ENCODE measurements around the gene CCSER1.

CCSER1 gene

DNA sequence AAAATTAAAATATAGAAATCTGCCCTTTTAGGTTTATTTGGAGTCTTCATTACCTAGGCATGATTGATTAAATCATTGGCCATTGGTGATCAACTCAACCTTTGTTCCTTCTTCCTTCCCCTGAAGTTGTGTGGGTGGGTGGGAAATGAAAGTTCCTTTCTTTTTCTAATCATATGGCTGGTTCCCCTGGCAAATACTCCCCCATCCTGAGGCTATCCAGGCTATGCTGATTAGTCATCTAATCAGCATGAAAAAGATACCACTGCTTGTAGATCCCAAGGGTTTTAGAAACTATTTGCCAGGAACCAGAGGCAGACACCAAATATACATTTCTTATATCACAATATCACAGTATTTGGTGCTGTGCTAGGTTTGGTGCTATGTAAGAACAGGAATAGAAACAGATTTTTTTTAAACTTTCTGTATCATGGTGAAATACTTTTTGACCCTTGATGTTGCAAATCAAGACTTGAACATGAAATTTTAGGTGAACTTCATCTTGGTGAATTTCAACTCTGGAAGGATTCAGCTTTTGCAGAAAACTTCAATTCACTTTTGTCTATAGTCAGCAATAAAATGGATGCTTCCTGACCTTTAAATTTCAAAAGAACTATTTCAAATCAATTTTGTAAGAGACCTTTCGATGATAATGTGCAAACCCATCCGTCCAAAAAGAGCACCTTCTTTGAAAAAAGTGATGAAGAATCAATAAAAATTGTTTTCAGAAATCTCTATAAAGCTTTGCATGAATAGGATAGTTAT lies 71.1 kb downstream of the CCSER1 start:
- DNase-seq (ENCODE audit: low read depth) = no peak

GRCh38 chr4:90207887-90208454 lies 80.8 kb downstream of the CCSER1 start:
- DNase-seq (ENCODE audit: low read depth) = no peak

DNA sequence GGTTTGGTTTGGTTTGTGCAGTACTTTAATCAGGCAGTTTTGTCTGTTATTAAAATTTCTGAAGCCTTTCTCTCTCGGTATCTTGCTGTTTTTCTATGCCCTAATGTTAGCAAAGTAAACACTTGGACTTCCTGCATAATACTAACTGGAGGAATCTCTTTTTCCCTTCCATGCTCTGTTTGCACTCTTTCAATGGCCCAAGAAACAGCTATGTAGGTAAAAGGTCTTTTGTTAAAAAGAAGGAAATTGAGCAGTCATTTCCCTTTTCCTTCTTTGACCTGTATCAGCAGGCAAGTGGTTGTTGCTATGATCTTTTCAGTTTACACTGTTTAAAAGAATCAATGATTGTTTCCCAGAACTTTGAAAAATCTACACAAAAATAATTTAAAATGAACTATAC lies 82.7 kb downstream of the CCSER1 start:
- no peak for DNase-seq (ENCODE audit: low read depth)

GRCh38 chr4:90211174-90211573 lies 84.0 kb downstream of the CCSER1 start:
- DNase-seq (ENCODE audit: low read depth) = no peak

DNA sequence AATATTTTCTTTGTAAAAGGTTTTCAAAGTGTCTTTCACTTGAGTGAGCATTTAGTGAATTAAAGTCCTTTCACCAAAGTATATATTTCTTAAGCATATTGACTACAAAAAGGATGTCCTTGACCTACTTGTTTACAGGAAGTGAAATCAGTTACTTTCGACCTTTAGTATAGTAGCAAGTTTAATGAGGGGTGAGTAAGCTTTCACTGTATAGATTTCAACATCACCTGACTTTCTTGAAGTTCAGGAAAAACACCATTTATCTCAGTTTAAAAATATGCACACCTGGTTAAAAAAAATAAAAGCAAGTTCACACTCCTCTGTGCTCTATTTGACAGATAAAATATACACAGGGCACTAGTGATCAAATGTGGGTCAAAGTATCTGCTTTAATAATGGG lies 88.1 kb downstream of the CCSER1 start:
- no peak for DNase-seq (ENCODE audit: low read depth)

DNA sequence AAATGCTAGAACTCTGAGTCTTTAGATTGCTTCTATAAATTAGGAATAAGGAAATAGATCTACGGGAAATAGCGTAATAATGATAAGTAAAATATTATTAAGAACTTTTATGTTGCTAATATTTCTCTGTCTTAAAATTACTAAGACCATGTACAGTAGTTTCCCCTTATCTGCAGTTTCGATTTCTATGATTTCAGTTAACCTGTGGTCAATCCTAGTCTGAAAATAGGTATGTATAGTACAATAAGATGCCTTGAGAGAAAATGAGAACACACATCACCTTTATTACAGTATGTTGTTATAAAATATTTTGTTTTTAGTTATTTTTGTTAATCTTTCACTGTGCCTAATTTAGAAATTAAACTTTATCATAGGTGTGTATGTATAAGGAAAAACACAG lies 92.6 kb downstream of the CCSER1 start:
- no peak for DNase-seq (ENCODE audit: low read depth)

GRCh38 chr4:90220459-90220858 lies 93.3 kb downstream of the CCSER1 start:
- DNase-seq (ENCODE audit: low read depth) = no peak

DNA sequence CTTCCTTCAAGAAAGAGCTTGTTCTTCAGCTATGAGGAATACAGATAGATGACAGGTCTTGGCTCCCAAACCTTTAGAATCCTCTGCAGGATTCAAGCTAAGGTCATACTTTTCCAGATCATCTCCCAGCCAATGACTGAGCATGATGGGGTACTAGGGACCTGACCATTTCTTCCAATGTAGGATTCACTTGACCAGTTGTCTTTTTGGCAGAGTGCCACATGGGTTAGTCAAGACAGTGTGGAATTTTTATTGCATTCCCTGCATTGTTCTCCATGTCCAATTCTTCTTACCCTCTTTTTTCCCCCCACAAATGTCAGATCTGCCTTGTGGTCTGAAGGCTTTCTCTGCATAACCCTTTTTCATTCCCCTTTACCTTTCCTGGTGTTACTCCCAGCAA lies 99.5 kb downstream of the CCSER1 start:
- no peak for DNase-seq (ENCODE audit: low read depth)

DNA sequence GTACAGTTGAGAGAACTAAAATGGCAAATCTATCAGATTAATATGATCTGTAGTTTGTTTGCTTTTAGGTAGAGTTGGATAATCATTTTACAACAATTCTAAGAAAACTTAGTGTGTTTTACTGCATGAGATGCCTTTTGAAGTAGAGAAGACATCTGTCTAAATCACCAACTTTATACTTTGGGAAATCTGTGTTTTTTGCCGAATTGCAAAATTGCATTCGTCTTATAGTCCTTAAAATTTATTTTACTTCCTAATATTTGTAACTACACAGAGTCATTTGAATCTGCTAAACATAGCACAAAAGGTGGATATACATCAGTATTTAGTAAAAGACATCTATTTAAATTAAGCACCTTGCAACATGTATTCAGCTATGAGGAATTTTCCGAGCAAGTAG lies 100.0 kb downstream of the CCSER1 start:
- no peak for DNase-seq (ENCODE audit: low read depth)

DNA sequence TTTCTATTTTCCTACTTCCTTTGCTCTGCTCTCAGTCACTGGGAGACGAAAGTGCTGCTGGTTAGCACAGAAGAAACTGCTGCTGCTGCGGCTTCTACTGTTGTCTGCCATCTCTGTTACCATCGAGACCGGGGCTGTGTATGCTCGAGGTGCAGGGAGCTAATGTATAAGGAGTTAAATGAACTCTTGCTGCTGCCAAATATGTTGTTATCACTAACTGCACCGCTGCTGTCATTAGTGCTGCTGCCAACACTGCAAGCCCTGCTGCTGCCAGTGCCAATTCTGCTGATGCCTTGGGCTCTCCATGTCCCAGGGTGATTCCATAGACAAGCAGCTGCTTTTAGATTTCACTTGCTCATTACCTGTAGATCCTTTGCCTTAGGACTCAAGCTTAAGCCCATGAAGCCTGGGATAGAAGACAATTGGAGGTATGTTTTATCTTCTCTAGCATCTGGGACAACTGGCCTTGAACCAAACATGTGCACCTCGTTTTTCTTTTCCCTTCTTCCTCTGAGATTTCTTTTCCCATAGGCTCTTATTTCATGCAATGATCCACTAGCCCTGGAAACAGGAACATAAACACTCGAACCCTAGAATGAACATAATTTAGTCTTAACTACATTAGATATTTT lies 107.8 kb downstream of the CCSER1 start:
- no peak for DNase-seq (ENCODE audit: low read depth)

- DNase-seq (ENCODE audit: low read depth) = no peak
Observed at GRCh38 chr4:90237751-90238530, 110.7 kb downstream of the CCSER1 start.

- no peak for DNase-seq (ENCODE audit: low read depth)
Observed at GRCh38 chr4:90240333-90240732, 113.1 kb downstream of the CCSER1 start.

DNA sequence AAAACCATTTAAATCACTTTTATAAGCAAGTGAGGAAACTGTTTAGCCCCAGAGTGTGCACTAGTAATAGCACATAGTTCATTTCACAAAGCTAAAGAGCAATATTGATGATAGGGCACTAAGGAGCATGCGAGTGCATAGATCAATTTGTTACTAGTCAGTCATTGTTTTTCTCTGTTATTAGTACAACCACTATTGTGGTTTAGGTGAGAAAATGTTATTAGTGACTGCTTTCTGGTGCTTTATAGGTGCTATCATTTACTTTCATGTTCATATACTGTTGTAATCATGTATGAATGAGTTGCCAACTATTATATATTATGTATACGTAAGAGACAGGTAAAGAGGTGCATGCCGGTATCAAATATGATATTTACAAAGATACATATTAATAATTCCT lies 113.8 kb downstream of the CCSER1 start:
- no peak for DNase-seq (ENCODE audit: low read depth)

GRCh38 chr4:90245837-90246236 lies 118.6 kb downstream of the CCSER1 start:
- DNase-seq (ENCODE audit: low read depth) = no peak

- DNase-seq (ENCODE audit: low read depth) = no peak
Observed at GRCh38 chr4:90246816-90247215, 119.6 kb downstream of the CCSER1 start.

GRCh38 chr4:90254357-90254756 lies 127.2 kb downstream of the CCSER1 start:
- no peak for DNase-seq (ENCODE audit: low read depth)

- DNase-seq (ENCODE audit: low read depth) = no peak
Observed at GRCh38 chr4:90274175-90274574, 147.0 kb downstream of the CCSER1 start.

DNA sequence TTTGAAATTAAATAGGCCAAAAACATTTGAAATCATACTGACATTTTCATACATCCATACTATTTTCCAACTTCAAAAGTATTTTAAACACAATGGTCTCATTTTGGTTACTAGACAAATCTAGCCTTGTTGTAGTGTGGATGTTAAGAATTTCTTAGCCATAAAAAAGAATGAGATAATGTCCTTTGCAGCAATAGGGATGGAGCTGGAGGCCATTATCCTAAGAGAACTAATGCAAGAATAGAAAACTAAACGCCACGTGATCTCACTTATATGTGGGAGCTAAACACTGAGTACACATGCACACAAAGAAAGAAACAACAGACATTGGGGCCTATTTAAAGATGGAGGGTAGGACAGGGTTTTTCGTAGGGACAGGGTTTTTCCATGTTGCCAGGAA lies 153.8 kb downstream of the CCSER1 start:
- no peak for DNase-seq (ENCODE audit: low read depth)

GRCh38 chr4:90281541-90282355 lies 154.6 kb downstream of the CCSER1 start:
- DNase-seq (ENCODE audit: low read depth) = no peak

GRCh38 chr4:90290345-90290744 lies 163.2 kb downstream of the CCSER1 start:
- no peak for DNase-seq (ENCODE audit: low read depth)

DNA sequence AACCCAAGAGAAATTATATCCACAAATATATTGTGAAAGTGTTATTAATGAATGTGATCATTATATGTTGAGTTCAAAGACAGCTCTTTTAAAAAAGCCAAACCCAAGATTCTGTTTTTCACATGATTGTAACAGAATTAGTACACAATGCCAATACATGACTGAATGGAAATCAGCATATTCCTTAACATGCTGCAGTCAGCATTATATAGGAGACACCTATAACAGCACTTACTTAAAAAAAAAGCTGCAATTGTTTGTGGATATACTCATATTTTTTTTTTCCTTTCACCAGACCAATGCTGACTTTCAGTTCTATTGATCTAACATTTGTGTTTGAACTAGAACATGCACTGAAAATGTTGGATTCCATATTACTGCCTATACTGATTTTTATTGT lies 165.2 kb downstream of the CCSER1 start:
- no peak for DNase-seq (ENCODE audit: low read depth)

GRCh38 chr4:90293320-90293719 lies 166.1 kb downstream of the CCSER1 start:
- no peak for DNase-seq (ENCODE audit: low read depth)

Measured in activated T-cell treated with anti-CD3 and anti-CD28 coated beads for 24 hours (primary cell).